Breast epithelium (tissue), 4 donors: ENCODE results near the gene RPRD2. TPM values are rescaled to one million over a fixed set of nuclear protein-coding genes. Genes with fewer than 3 reads are reported as not detected.

Experiments used
- DNase-seq, 2 donors: peaks; one replicate each; pipeline ENCODE4 v3.0.0-alpha.2; 2019; ENCODE audit warnings: low spot score in 2 of 2
- H3K27ac ChIP-seq, 2 donors: fragments of 200-600 bp; sonication (generic) in 1 of 2; one replicate each; pipeline ENCODE4 v1.5.1; 2016 to 2019; ENCODE audit warnings: mild to moderate bottlenecking in 1 of 2
- H3K27me3 ChIP-seq, 2 donors: fragments of 200-600 bp; sonication (generic) in 1 of 2; one replicate each; pipeline versions ENCODE4 v1.5.1 to v1.6.0; 2017 to 2019; ENCODE audit warnings: control low read depth in 1 of 2, mild to moderate bottlenecking in 1 of 2
- H3K36me3 ChIP-seq: fragments of 200-600 bp; one replicate; pipeline ENCODE4 v1.5.1; 2019
- H3K4me1 ChIP-seq, 2 donors: fragments of 200-600 bp; sonication (generic); one replicate each; pipeline ENCODE4 v1.5.1; 2016 to 2019; ENCODE audit warnings: control low read depth in 1 of 2
- H3K4me3 ChIP-seq, 3 donors: fragments of 200-600 bp; sonication (generic); 1 replicate in 2 of 3; 2 replicates in 1 of 3; pipeline ENCODE4 v1.5.1; 2016 to 2019; ENCODE audit warnings: mild to moderate bottlenecking in 3 of 3, moderate library complexity in 2 of 3
- H3K9me3 ChIP-seq, 2 donors: fragments of 200-600 bp; sonication (generic) in 1 of 2; one replicate each; pipeline ENCODE4 v1.5.1; 2016 to 2019; ENCODE audit warnings: control low read depth in 1 of 2
- POLR2A ChIP-seq: fragments of 450-650 bp; IDR thresholded peaks from one replicate; pipeline ENCODE4 v1.6.1; 2016; ENCODE audit warnings: antibody characterized with exemption, mild to moderate bottlenecking, moderate library complexity
- POLR2AphosphoS5 ChIP-seq, 3 donors: sonication (generic); formaldehyde crosslinking; IDR thresholded peaks; one replicate each; pipeline ENCODE4 v1.6.1; 2017; ENCODE audit warnings: antibody characterized with exemption in 3 of 3
- intact Hi-C: fragments of 100-400 bp; cut with DNase I; formaldehyde crosslinking; loops from one replicate; pipeline ENCODE4 v1.15.1; 2023; ENCODE audit warnings: low total_unique reads
- total RNA-seq, 3 donors: library from RNA; depleted of rRNA; stranded (reverse); fragments of >200 nt; gene quantifications; one replicate each; pipeline ENCODE4 v1.1.0, GENCODE V29; 2016
- TF ChIP-seq, protein P1 (sequence below), 3 donors: fragments of 450-650 bp; IDR thresholded peaks; one replicate each; pipeline ENCODE4 v1.5.1; 2016 to 2017; ENCODE audit warnings: antibody characterized with exemption in 3 of 3, mild to moderate bottlenecking in 3 of 3, moderate library complexity in 3 of 3

The RPRD2 gene
- total RNA-seq, 3 donors from 2014 or later, result 19.4 to 26.5 (median 20.3) TPM

- no peak overlapping the region for H3K27ac ChIP-seq
- no peak for TF ChIP-seq POLR2AphosphoS5 (IDR thresholded peaks at IDR 0.05)
- TF ChIP-seq, protein P1, sequence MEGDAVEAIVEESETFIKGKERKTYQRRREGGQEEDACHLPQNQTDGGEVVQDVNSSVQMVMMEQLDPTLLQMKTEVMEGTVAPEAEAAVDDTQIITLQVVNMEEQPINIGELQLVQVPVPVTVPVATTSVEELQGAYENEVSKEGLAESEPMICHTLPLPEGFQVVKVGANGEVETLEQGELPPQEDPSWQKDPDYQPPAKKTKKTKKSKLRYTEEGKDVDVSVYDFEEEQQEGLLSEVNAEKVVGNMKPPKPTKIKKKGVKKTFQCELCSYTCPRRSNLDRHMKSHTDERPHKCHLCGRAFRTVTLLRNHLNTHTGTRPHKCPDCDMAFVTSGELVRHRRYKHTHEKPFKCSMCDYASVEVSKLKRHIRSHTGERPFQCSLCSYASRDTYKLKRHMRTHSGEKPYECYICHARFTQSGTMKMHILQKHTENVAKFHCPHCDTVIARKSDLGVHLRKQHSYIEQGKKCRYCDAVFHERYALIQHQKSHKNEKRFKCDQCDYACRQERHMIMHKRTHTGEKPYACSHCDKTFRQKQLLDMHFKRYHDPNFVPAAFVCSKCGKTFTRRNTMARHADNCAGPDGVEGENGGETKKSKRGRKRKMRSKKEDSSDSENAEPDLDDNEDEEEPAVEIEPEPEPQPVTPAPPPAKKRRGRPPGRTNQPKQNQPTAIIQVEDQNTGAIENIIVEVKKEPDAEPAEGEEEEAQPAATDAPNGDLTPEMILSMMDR (IDR thresholded peaks at IDR 0.05), result no peak
- no peak for TF ChIP-seq POLR2A
- intact Hi-C loops, result no loop called here
- no peaks in the 10 kb centered on the region for H3K4me1 ChIP-seq
- DNase-seq, result no peak
- H3K4me3 ChIP-seq, result no peak overlapping the region
- H3K9me3 ChIP-seq, result no peaks in the 10 kb centered on the region
- H3K36me3 ChIP-seq, result no peaks in the 10 kb centered on the region
- H3K27me3 ChIP-seq, result no peaks in the 10 kb centered on the region
Observed at GRCh38 chr1:150484431-150484830, 120.5 kb downstream of the RPRD2 start.

DNA sequence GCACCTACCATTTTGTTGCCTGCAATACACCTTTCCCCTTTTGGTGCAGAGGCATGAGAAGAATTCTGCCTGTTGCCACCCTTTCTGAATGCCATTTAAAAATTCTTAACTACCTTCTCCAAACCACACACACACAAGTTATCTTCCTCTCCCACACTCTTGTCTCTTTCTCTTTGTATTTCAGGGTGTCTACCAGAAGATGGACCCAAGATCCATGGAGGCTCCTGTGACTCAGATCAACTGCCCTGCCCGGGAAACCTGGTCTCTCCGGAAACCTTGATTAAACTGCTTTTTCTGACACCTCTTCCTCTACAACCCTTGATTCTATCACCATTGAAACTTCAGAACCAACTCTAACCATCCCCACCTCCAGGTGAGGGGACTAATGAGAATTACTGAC, 120.9 kb downstream of the RPRD2 start:
- no peak overlapping the region for H3K4me3 ChIP-seq
- DNase-seq, result no peak
- H3K4me1 ChIP-seq, result no peaks in the 10 kb centered on the region
- no peaks in the 10 kb centered on the region for H3K27me3 ChIP-seq
- no peaks in the 10 kb centered on the region for H3K9me3 ChIP-seq
- H3K36me3 ChIP-seq, result no peaks in the 10 kb centered on the region
- H3K27ac ChIP-seq, result no peak overlapping the region
- intact Hi-C loops, result no loop called here
- TF ChIP-seq, protein P1 (IDR thresholded peaks at IDR 0.05), result no peak
- no peak for TF ChIP-seq POLR2AphosphoS5 (IDR thresholded peaks at IDR 0.05)
- no peak for TF ChIP-seq POLR2A

GRCh38 chr1:150486966-150487762, 123.2 kb downstream of the RPRD2 start, which contains the start of gene TARS2:
TARS2 (plus strand) TSS chr1:150487419; CDS start chr1:150487451, 32 bp downstream.
- intact Hi-C loops, result no loop called here
- no peaks in the 10 kb centered on the region for H3K9me3 ChIP-seq
- H3K27me3 ChIP-seq, result no peaks in the 10 kb centered on the region
- TF ChIP-seq, protein P1 (IDR thresholded peaks at IDR 0.05), result peak; percentile 59 to 82 (median 59)
- peak; percentile 70 to 79 (median 72) for TF ChIP-seq POLR2AphosphoS5 (IDR thresholded peaks at IDR 0.05)
- TF ChIP-seq POLR2A, result peak; percentile 49
- no peaks in the 10 kb centered on the region for H3K36me3 ChIP-seq
- no peaks in the 10 kb centered on the region for H3K4me1 ChIP-seq
- peak; percentile 92 to 96 for DNase-seq
- peak within 1 kb of the TSS; percentile 79 to 81 for H3K27ac ChIP-seq
- peak within 1 kb of the TSS; percentile 70 to 77 (median 76) for H3K4me3 ChIP-seq

DNA sequence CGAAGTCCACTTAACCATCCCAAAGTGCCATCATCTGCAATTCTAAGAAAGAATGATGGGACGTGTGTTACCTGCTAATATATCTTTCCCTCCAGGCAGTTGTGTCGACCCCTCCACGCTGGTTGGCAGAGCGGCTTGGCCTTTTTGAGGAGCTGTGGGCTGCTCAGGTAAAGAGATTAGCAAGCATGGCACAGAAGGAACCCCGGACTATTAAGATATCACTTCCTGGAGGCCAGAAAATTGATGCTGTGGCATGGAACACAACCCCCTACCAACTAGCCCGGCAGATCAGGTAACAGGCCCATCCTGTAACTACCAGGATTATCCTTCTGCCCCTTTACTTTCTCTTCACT, 123.8 kb downstream of the RPRD2 start:
- Histone ChIP-seq H3K4me3 (peak overlapping the region; percentile 70 to 77 (median 76)), H3K36me3 (no peaks in the 10 kb centered on the region), H3K27me3 (no peaks in the 10 kb centered on the region), H3K27ac (peak overlapping the region; percentile 79 to 81), H3K9me3 (no peaks in the 10 kb centered on the region), H3K4me1 (no peaks in the 10 kb centered on the region)
- no peak for TF ChIP-seq POLR2A
- TF ChIP-seq, protein P1 (IDR thresholded peaks at IDR 0.05), result no peak
- TF ChIP-seq POLR2AphosphoS5 (IDR thresholded peaks at IDR 0.05), result no peak
- intact Hi-C loops, result no loop called here
- DNase-seq, result no peak

GRCh38 chr1:150493175-150493574, 129.2 kb downstream of the RPRD2 start:
- TF ChIP-seq, protein P1 (IDR thresholded peaks at IDR 0.05), result no peak
- no peak for TF ChIP-seq POLR2A
- TF ChIP-seq POLR2AphosphoS5 (IDR thresholded peaks at IDR 0.05), result no peak
- DNase-seq, result no peak
- Histone ChIP-seq H3K27ac (no peak overlapping the region), H3K4me3 (no peak overlapping the region), H3K27me3 (no peaks in the 10 kb centered on the region), H3K36me3 (no peaks in the 10 kb centered on the region), H3K4me1 (no peaks in the 10 kb centered on the region), H3K9me3 (no peaks in the 10 kb centered on the region)
- intact Hi-C loops, result no loop called here
